PC-3 (cell line): ENCODE results near the gene GBF1.

Source experiments
- EZH2 ChIP-seq: fragments of 300-600 bp; sonication (generic); IDR thresholded peaks from one replicate; pipeline ENCODE4 v1.6.1; 2017; ENCODE audit warnings: antibody characterized with exemption, mild to moderate bottlenecking, low read length; ENCODE audit not compliant: unreplicated experiment
- TF ChIP-seq, protein P1 (sequence below): fragments of 300-600 bp; sonication (generic); conservative IDR thresholded peaks from 2 replicates; pipeline ENCODE4 v1.5.1; 2017; ENCODE audit warnings: antibody characterized with exemption, low read depth, mild to moderate bottlenecking, low read length

DNA sequence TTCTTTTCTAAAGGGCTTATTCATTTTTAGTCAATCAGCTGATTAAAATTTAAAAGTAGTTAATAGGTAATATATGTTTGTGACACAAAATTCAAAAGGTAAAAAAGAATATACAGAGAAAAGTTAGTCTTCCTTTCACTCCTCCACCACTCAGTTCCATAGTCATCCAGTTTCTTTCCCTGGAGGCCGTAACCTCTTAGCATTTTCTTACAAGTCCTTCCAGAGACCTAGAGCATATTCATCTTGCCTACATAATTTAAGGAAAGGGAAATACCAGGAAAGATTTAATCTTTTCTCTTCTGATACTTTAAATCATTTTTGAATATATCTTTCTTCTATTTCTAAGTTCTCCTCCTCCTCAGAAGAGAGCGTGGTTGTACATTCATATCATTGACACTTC, 10.1 kb downstream of the GBF1 start:
- TF ChIP-seq EZH2: no peak
- TF ChIP-seq, protein P1, sequence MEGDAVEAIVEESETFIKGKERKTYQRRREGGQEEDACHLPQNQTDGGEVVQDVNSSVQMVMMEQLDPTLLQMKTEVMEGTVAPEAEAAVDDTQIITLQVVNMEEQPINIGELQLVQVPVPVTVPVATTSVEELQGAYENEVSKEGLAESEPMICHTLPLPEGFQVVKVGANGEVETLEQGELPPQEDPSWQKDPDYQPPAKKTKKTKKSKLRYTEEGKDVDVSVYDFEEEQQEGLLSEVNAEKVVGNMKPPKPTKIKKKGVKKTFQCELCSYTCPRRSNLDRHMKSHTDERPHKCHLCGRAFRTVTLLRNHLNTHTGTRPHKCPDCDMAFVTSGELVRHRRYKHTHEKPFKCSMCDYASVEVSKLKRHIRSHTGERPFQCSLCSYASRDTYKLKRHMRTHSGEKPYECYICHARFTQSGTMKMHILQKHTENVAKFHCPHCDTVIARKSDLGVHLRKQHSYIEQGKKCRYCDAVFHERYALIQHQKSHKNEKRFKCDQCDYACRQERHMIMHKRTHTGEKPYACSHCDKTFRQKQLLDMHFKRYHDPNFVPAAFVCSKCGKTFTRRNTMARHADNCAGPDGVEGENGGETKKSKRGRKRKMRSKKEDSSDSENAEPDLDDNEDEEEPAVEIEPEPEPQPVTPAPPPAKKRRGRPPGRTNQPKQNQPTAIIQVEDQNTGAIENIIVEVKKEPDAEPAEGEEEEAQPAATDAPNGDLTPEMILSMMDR: no peak
